AG04450 (cell line): ENCODE results near the gene GLT1D1. TPM values are rescaled to one million over a fixed set of nuclear protein-coding genes. Genes with fewer than 3 reads are reported as not detected.

Source experiments
- CTCF ChIA-PET: fragments of 300-600, 350-600 bp; formaldehyde crosslinking; extraction: SDS; loops from one replicate; lab custom pipeline; 2022; ENCODE audit warnings: antibody characterized with exemption, inconsistent platforms; lab: Charles Lee
- POLR2A ChIA-PET: fragments of 350-600 bp; formaldehyde crosslinking; extraction: SDS; loops from one replicate; lab custom pipeline; 2021; ENCODE audit warnings: antibody characterized with exemption, inconsistent platforms; lab: Yijun Ruan, JAX
- DNase-seq: peaks from one replicate; pipeline ENCODE4 v3.0.0-alpha.2; 2011; ENCODE audit warnings: low read depth, low spot score
- H3K27ac ChIP-seq: one replicate; pipeline ENCODE4 v1.5.1; 2012; ENCODE audit warnings: low read depth, low read length, control low read depth
- H3K27me3 ChIP-seq: one replicate; pipeline ENCODE4 v1.6.0; 2012; ENCODE audit warnings: low read length; ENCODE audit not compliant: control insufficient read depth, insufficient read depth
- H3K4me3 ChIP-seq: 2 replicates; pipeline ENCODE4 v1.5.1; 2011; ENCODE audit warnings: mild to moderate bottlenecking, low read depth, low read length, control low read depth
- H3K9me3 ChIP-seq: 2 replicates; pipeline ENCODE4 v1.5.1; 2012; ENCODE audit warnings: low read length; ENCODE audit not compliant: control insufficient read depth, insufficient read depth
- CTCF ChIP-seq: IDR thresholded peaks from 2 replicates; pipeline ENCODE4 v1.5.1; 2011; ENCODE audit warnings: low read depth, low read length, control low read depth, inconsistent platforms
- polyA plus RNA-seq: library from polyadenylated mRNA; depleted of rRNA; stranded (reverse); fragments of >200 nt; gene quantifications from 2 replicates; pipeline ENCODE4 v1.2.3, GENCODE V29; 2011

GLT1D1 gene
- polyA plus RNA-seq, 1 experiment: not detected

GRCh38 chr12:128995619-128996018, 142.3 kb downstream of the GLT1D1 start:
- Histone ChIP-seq H3K4me3 (no peak overlapping the region), H3K9me3 (peaks cover 44% of the 10 kb centered on the region), H3K27me3 (no peaks in the 10 kb centered on the region), H3K27ac (no peak overlapping the region)
- DNase-seq: no peak
- no peak for TF ChIP-seq CTCF
- POLR2A ChIA-PET: no interaction called here
- CTCF ChIA-PET: no interaction called here

- no peak for DNase-seq
- H3K27me3 ChIP-seq: no peaks in the 10 kb centered on the region
- no peak for TF ChIP-seq CTCF
- POLR2A ChIA-PET: no interaction called here
- H3K9me3 ChIP-seq: peaks cover 51% of the 10 kb centered on the region
- no peak overlapping the region for H3K4me3 ChIP-seq
- H3K27ac ChIP-seq: no peak overlapping the region
- CTCF ChIA-PET: no interaction called here
Observed at GRCh38 chr12:129001826-129002225, 148.5 kb downstream of the GLT1D1 start.

DNA sequence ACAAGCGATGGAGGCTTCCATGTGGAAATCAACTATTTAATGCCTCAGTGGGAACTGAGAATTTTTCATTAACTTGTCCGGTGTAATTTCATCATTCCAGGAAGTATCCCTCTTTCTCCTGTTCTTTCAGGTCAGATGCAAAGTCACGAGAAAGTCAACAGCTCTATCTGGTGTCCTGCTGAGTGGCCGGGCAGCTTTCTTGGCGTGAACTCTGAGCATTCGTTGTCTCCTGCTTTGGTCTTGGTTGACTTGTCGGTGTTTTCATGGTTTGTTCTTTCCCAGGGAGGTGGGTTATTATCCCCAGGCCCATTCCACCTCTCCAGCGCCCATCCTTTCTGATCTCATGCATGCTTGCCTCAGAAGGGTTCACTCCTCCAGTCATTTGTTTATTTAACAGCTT, 149.1 kb downstream of the GLT1D1 start:
- Histone ChIP-seq H3K27ac (no peak overlapping the region), H3K9me3 (peaks cover 50% of the 10 kb centered on the region), H3K27me3 (no peaks in the 10 kb centered on the region), H3K4me3 (no peak overlapping the region)
- ChIA-PET CTCF (no interaction called here), POLR2A (no interaction called here)
- DNase-seq: no peak
- no peak for TF ChIP-seq CTCF

DNA sequence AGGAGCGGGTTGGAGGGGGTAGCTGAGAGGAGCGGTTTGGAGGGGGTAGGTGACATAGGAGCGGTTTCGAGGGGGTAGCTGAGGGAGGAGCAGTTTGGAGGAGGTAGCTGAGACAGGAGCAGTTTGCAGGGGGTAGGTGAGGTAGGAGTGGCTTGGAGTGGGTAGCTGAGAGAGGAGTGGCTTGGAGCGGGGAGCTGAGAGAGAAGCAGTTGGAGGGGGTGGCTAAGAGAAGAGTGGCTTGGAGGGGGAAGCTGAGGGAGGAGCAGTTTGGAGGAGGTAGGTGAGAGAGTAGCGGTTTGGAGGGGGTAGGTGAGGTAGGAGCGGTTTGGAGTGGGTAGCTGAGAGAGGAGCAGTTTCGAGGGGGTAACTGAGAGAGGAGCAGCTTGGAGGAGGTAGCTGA, 152.1 kb downstream of the GLT1D1 start:
- Histone ChIP-seq H3K27ac (no peak overlapping the region), H3K4me3 (no peak overlapping the region), H3K9me3 (peaks cover 48% of the 10 kb centered on the region), H3K27me3 (no peaks in the 10 kb centered on the region)
- CTCF ChIA-PET: no interaction called here
- POLR2A ChIA-PET: no interaction called here
- no peak for TF ChIP-seq CTCF
- no peak for DNase-seq

DNA sequence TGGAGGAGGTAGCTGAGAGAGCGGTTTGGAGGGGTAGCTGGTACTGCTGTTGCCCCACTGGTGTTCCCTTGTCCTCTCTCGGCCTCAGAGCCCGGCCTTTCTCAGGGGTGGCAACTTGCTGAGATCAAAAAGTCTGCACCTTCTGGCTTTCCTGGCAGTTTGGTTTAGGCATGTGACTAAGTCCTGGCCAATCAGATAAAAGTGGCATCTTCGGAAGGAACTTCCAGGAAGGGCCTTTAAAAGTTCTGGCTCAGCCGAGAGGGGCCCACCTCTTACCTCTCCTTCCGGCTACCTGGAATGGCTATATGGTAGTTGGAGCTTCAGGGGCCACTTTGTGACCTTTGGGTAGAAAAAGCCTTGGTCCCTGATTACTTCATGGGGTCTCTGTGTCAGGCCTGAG, 152.6 kb downstream of the GLT1D1 start:
- POLR2A ChIA-PET: no interaction called here
- CTCF ChIA-PET: no interaction called here

More for the DNA sequence above, 152.6 kb downstream of the GLT1D1 start:
- no peak overlapping the region for H3K27ac ChIP-seq
- peaks cover 46% of the 10 kb centered on the region for H3K9me3 ChIP-seq
- no peak overlapping the region for H3K4me3 ChIP-seq
- no peaks in the 10 kb centered on the region for H3K27me3 ChIP-seq
- TF ChIP-seq CTCF: no peak
- DNase-seq: no peak
